Inferior parietal cortex (tissue), 1 donor: ENCODE data around the gene FNDC1.

Source experiments
- DNase-seq: peaks from one replicate; pipeline ENCODE4 v3.0.0-alpha.2; 2016; ENCODE audit errors: extremely low spot score

Gene FNDC1

GRCh38 chr6:159305804-159306537 is 136.8 kb downstream of the FNDC1 start:
- DNase-seq = no peak

DNA sequence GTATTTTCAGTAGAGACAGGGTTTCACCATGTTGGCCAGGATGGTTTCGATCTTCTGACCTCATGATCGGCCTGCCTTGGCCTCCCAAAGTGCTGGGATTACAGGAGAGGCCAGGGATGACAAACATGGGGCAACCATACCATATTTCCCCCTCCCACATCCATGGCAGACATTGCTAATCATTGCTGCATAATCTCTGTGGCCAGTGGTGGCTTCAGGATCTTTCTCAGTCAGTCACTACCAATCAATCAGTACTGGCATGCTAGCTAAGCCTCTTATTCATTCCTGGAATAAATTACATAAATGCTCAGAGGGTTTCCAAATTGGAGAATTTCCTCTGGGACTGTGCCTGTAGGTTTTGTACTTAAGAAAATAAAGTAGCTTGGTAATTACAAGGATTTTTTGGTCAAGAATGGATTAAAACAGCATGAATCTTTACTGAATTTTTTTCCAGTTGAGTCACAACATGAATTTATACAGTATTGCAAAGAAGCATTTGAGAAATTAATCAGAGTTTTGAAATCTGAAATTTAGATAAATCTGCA is 138.1 kb downstream of the FNDC1 start:
- DNase-seq = no peak

DNA sequence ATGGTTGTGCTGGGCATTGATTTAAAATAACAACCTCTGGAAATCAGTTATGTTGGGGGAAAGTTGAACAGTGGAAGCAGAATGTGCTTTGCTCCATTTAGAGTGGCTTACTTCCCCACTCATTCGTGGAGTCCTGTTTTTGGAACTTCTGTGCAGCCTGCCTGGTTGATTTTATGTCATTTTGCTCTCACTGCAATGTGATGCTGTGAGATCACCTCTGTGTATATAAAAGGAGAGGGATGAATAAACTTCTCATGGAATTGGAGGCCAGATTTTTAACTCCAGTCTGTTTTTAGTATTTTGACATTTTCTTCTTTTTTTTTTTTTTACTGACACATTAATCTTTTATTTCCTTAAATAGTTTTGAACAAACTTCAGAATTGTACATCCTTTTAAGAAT is 139.0 kb downstream of the FNDC1 start:
- DNase-seq = no peak

DNA sequence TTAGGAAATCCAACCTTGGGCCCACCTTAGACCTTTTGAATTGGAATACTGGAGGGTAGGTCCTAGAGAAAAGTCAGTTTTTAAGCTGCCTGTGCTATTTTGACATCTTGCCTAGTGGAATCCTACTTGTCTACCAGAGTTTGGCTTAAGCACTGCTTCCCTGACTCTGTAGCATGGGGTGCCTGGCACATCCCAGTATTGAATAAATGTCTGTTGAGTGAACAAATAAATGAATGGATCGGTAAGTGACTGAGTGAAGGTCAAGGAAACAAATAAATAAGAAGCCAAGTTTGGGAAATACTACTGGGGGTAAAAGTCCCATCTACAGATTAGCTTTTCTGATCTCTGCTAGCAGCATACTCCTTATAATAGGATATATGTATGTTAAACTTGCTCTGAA is 140.5 kb downstream of the FNDC1 start:
- no peak for DNase-seq

GRCh38 chr6:159311618-159312017 is 142.4 kb downstream of the FNDC1 start:
- DNase-seq = no peak

DNA sequence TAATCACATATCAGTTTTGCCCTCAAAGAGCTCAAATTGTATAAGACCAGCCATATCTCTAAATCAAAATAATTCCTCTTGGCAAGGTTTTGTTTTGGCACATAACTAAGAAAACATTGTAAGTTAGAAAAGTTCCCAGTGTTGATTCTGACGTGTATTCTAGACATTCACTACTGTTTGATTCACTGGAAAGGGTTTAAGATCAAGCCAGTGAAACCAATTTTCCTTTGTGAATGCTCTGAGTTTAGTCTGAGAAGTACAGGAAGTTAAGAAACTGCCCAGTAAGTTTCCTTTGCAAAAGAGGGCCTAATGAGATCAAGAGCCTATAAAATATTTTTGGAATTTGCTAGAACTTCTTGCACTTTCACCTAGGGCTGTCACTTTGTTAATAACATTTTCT is 143.0 kb downstream of the FNDC1 start:
- no peak for DNase-seq

DNA sequence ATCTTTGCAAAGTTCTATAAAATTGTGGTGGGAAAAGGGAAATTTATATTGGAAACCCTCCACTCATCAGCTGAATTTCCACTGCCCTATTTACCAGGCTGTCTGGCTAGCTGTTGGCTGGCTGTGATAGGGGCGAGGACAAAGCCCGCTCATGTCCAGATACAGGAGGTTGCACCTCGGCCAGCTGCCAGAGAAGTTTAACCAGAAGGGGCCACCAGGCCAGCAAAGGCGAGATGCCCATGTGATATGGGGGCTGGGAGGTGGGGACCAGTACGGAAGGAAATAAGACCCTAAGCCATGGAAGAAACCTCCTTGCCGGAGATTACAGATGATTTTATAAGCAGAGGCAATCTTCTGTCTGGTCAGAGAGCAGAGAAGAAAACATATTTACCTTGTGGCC is 143.8 kb downstream of the FNDC1 start:
- no peak for DNase-seq

- DNase-seq = no peak
Measured at GRCh38 chr6:159315562-159315961, 146.4 kb downstream of the FNDC1 start.

DNA sequence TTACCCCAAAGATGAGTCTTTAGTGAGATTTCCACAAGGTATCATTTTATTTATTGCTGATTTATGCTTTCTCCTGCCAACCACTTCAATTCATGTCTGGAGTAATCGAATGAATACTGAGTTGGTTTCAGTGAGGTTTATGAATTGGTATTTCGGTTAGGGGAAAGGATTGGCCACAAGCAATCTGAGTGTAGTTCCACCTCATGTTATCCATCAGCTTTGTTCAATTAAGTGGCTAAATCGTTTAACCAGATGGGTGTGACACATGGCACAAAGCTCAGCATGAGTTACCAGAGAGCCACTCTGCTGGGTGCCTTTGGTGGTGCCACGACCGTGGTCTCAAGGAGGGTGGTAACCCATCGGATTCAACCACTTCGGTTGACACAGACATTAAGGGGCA is 148.2 kb downstream of the FNDC1 start:
- DNase-seq = no peak

DNA sequence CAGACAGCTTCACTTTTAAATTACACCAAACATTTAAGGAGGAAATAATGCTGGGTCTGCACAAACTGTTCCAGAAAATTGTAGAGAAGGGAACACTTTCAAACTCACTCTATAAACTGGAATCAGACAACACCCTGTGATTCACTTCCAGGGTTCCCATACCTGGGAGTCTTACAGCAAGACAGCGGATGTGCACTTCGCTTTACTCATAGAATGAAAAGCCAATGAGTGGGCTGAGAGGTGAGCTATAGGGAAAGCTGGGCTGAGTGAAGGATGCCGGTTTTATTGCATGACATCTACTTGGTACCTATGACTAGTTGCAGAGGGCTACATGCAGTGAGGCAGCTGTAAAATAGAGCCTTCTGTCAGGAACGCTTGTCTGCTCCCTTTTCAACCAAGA is 152.1 kb downstream of the FNDC1 start:
- no peak for DNase-seq
